ENCODE data around the gene SH3GL3.

SH3GL3 gene

DNA sequence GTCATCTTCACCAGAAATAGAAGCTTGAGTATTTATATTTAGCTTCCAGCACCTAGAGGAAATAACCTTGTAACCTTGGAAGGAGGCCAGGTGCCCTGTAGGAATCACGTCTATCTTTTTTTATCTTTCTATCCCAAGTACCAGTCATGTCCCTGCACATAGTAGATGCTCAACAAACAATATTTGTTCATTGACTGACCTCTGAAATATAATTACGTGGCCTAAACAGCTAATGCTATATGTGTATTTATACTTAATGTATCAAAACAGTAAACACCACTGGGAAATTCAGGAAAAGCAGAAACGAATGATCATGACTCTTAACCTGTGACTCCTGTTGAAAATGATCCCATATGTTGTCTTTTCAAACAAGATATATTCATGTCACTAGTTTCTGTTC lies 108.9 kb downstream of the SH3GL3 start:
- no peak overlapping the region for H3K4me3 ChIP-seq (ENCODE audit: low read depth, low read length)
- H3K9me3 ChIP-seq (ENCODE audit: control insufficient read depth, insufficient read depth, low read length) = no peaks in the 10 kb centered on the region
- H3K9ac ChIP-seq (ENCODE audit: low read depth, low read length) = no peak overlapping the region
- no peaks in the 10 kb centered on the region for H3K4me1 ChIP-seq (ENCODE audit: control insufficient read depth, insufficient read depth, low read length)
- H3K36me3 ChIP-seq (ENCODE audit: control insufficient read depth, insufficient read depth, low read length) = no peaks in the 10 kb centered on the region
- H3K27me3 ChIP-seq (ENCODE audit: control insufficient read depth, insufficient read depth, low read length) = no peaks in the 10 kb centered on the region

DNA sequence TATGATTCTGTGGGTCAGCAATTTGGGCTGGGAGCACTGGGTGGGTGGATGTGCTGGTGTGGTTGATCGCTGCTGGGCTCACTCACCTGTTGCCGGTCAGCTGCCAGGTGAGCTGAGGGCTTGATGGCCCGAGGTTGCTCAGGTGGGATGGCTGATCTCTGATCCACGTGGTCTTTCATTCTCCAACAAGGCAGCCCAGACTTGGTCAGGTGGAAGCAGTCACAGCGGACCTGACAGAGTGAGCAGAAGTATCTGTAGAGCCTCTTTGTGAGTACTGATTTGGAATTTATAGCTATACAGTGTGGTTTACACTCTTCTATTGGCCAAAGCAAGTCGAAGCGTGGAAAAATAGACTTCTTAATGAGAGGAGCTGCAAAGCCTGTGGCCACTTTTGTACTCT lies 109.6 kb downstream of the SH3GL3 start:
- Histone ChIP-seq H3K9me3 (ENCODE audit: control insufficient read depth, insufficient read depth, low read length) (no peaks in the 10 kb centered on the region), H3K4me3 (ENCODE audit: low read depth, low read length) (no peak overlapping the region), H3K4me1 (ENCODE audit: control insufficient read depth, insufficient read depth, low read length) (no peaks in the 10 kb centered on the region), H3K27me3 (ENCODE audit: control insufficient read depth, insufficient read depth, low read length) (no peaks in the 10 kb centered on the region), H3K9ac (ENCODE audit: low read depth, low read length) (no peak overlapping the region), H3K36me3 (ENCODE audit: control insufficient read depth, insufficient read depth, low read length) (no peaks in the 10 kb centered on the region)

DNA sequence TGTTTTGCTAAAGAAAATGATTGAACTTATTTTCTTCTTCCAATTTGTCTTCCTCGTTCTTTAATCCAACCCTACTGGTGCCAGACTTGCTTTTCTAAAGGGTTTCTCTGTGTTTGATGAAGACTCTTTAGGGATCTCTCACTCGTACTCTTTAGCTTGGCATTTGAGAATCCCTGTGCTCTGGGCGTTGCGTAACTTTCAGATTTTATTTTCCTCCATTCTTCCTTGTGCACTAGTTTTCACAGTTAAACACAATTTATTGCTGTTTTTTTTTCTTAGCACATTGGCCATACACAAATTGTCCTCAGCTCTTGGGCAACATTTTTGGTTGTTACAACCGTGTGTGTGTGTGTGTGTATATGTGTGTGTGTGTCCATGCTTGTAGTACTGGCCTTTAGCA lies 111.0 kb downstream of the SH3GL3 start:
- Histone ChIP-seq H3K9ac (ENCODE audit: low read depth, low read length) (no peak overlapping the region), H3K4me1 (ENCODE audit: control insufficient read depth, insufficient read depth, low read length) (no peaks in the 10 kb centered on the region), H3K27me3 (ENCODE audit: control insufficient read depth, insufficient read depth, low read length) (no peaks in the 10 kb centered on the region), H3K36me3 (ENCODE audit: control insufficient read depth, insufficient read depth, low read length) (no peaks in the 10 kb centered on the region), H3K9me3 (ENCODE audit: control insufficient read depth, insufficient read depth, low read length) (no peaks in the 10 kb centered on the region), H3K4me3 (ENCODE audit: low read depth, low read length) (no peak overlapping the region)

DNA sequence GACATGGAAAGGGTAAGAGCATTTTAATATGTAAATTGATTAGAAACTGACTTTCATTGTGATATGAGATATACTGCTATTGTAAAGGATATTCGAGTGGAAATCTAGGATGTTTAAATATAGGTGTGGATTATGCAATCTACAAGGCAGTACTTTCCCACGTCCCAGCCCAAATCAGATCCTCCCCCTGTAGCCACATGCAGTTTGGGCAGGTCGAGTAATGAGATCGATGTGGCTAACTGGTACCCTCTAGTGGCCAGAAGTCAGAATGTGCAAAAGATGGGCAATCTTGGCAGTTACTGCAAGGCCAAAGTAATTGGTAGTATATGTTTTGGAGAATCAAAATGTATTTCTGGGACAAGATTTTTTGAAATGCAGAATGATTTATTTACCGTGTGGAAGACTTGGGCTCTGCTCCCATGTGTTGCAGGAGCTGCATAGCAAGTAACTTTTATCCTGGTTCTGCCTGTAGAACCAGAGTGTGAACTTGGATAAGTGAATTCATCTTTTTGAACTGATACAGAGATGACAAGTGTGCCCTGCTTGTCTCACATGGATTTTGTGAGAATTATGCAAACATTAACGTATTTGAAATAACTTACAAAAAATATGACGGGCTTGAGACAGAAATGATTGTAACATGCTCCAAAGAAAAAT lies 112.3 kb downstream of the SH3GL3 start:
- Histone ChIP-seq H3K4me3 (ENCODE audit: low read depth, low read length) (no peak overlapping the region), H3K9ac (ENCODE audit: low read depth, low read length) (no peak overlapping the region), H3K36me3 (ENCODE audit: control insufficient read depth, insufficient read depth, low read length) (no peaks in the 10 kb centered on the region), H3K4me1 (ENCODE audit: control insufficient read depth, insufficient read depth, low read length) (no peaks in the 10 kb centered on the region), H3K9me3 (ENCODE audit: control insufficient read depth, insufficient read depth, low read length) (no peaks in the 10 kb centered on the region), H3K27me3 (ENCODE audit: control insufficient read depth, insufficient read depth, low read length) (no peaks in the 10 kb centered on the region)

DNA sequence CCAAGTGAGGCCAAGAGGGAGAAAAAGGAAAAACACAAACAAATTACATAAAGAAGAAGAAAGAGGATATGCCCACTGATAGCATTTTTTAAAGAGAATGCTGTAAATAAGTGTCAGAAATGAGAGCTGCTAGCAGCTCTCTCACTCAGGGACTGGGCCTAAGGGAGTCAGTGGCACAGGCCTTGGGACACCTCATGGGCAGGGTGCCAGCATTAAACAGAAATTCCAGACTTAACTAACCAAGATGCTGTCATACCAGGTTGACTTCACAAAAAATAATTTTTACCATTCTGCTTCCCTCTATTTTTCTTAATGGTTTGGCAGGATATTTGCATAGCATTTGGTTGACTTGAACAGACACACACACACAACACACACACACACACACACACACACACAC lies 114.5 kb downstream of the SH3GL3 start:
- no peaks in the 10 kb centered on the region for H3K27me3 ChIP-seq (ENCODE audit: control insufficient read depth, insufficient read depth, low read length)
- no peaks in the 10 kb centered on the region for H3K36me3 ChIP-seq (ENCODE audit: control insufficient read depth, insufficient read depth, low read length)
- H3K4me3 ChIP-seq (ENCODE audit: low read depth, low read length) = no peak overlapping the region
- no peak overlapping the region for H3K9ac ChIP-seq (ENCODE audit: low read depth, low read length)
- no peaks in the 10 kb centered on the region for H3K4me1 ChIP-seq (ENCODE audit: control insufficient read depth, insufficient read depth, low read length)
- H3K9me3 ChIP-seq (ENCODE audit: control insufficient read depth, insufficient read depth, low read length) = no peaks in the 10 kb centered on the region

DNA sequence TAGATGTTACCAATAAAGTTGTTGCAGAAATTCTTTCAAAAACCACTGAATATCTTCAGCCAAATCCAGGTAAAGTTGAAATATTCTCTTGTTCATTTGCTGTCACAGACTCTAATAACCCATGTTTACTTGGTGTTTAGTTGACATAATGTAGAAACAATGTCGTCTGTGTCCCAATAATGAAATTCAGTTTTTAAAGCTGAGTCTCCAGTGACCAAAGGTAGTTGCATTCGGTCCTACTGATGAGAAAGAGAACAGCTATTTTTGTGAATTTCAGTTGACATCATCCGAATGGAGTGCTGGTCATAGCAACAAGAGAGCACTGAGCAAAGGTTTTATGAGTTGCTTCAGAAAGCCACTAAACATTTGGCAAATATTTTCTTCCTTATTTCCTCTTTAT lies 118.0 kb downstream of the SH3GL3 start:
- Histone ChIP-seq H3K4me3 (ENCODE audit: low read depth, low read length) (no peak overlapping the region), H3K36me3 (ENCODE audit: control insufficient read depth, insufficient read depth, low read length) (no peaks in the 10 kb centered on the region), H3K9me3 (ENCODE audit: control insufficient read depth, insufficient read depth, low read length) (no peaks in the 10 kb centered on the region), H3K27me3 (ENCODE audit: control insufficient read depth, insufficient read depth, low read length) (no peaks in the 10 kb centered on the region), H3K9ac (ENCODE audit: low read depth, low read length) (no peak overlapping the region), H3K4me1 (ENCODE audit: control insufficient read depth, insufficient read depth, low read length) (no peaks in the 10 kb centered on the region)

DNA sequence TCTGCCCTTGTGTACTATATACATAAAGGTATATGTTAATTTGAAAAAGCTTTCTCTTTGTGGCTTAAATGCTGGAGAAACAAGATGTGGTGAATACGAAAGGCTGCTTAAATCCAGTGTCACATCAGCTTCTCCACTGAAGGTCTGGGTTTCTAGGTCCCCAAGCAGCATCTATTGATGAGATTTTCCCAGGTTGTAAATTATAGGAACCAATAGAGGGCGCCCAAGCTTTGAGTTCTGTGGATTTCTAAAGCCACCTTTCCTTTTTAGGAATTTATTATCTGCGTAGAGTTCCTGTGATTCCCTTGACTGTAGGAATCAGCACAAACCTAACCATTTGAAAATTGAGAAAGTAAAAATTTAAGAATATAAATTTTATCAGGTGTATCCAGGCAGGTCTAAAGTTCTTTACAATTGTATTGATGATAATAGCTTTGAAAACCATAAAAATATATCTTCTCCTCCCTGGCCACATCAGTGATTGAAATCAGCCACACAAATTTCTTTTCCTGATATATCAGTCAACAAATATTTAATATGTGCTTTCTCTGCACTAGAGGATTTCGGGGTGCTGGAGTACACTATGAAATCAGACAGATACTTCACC lies 118.5 kb downstream of the SH3GL3 start:
- Histone ChIP-seq H3K9ac (ENCODE audit: low read depth, low read length) (no peak overlapping the region), H3K9me3 (ENCODE audit: control insufficient read depth, insufficient read depth, low read length) (no peaks in the 10 kb centered on the region), H3K27me3 (ENCODE audit: control insufficient read depth, insufficient read depth, low read length) (no peaks in the 10 kb centered on the region), H3K4me3 (ENCODE audit: low read depth, low read length) (no peak overlapping the region), H3K4me1 (ENCODE audit: control insufficient read depth, insufficient read depth, low read length) (no peaks in the 10 kb centered on the region), H3K36me3 (ENCODE audit: control insufficient read depth, insufficient read depth, low read length) (no peaks in the 10 kb centered on the region)

DNA sequence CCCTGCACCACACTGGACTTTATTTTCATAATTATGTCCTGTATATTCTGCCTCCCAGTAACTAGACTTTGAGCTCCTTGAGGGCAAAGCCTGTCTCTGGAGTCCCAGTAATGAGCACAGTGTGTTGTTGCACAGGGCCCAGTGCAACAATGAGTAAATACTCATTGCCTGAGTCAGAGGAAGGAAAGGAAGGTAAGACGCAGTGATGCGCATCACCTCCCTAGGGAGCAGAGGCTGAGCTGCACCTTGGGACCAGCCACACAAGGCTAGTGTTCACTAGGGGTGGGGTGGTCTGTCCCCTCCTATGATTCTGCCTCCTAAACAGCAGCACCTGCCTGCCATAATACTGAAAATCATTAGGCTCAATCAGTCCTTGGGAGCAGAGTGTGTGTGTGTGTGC lies 120.2 kb downstream of the SH3GL3 start:
- Histone ChIP-seq H3K4me1 (ENCODE audit: control insufficient read depth, insufficient read depth, low read length) (no peaks in the 10 kb centered on the region), H3K9me3 (ENCODE audit: control insufficient read depth, insufficient read depth, low read length) (no peaks in the 10 kb centered on the region), H3K4me3 (ENCODE audit: low read depth, low read length) (no peak overlapping the region), H3K27me3 (ENCODE audit: control insufficient read depth, insufficient read depth, low read length) (no peaks in the 10 kb centered on the region), H3K36me3 (ENCODE audit: control insufficient read depth, insufficient read depth, low read length) (no peaks in the 10 kb centered on the region), H3K9ac (ENCODE audit: low read depth, low read length) (no peak overlapping the region)

DNA sequence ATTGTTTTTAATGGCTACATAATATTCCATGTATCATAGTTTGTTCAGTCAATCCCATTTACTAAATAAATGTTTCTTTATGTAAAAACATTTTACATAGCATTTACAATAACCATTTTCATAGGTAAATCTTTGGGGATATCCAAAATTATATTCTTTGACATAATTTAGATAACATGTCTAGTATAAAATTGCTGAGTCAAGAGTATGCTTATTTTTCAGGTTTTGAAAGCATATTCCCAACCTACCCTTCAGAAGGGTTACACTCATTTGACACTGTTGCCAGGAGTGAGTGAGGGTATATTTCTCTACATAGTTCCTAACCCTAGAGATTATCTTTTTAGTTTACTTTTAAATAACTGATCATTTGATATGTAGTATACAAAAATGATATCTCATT lies 122.2 kb downstream of the SH3GL3 start:
- Histone ChIP-seq H3K9ac (ENCODE audit: low read depth, low read length) (no peak overlapping the region), H3K4me1 (ENCODE audit: control insufficient read depth, insufficient read depth, low read length) (no peaks in the 10 kb centered on the region), H3K36me3 (ENCODE audit: control insufficient read depth, insufficient read depth, low read length) (no peaks in the 10 kb centered on the region)

DNA sequence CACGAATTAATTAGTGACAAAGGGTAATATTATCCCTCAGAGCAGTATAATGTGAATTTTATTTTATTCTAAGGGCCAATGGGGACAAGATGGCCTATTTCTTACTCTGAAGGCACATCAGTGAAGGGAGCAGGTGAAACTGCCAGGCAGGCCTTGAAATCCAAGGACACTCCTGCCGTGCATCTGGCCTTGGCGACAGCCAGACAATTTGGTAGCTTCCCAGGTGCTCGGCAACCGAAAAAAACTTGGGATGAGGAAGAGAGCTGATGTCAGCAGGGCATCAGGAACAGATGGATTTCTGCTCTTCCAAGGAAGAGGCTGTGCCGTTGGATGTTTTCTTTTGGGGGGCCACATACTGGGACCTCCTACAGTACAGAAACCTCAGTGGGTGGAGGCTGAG lies 123.6 kb downstream of the SH3GL3 start:
- no peak overlapping the region for H3K4me3 ChIP-seq (ENCODE audit: low read depth, low read length)
- no peak overlapping the region for H3K9ac ChIP-seq (ENCODE audit: low read depth, low read length)
- no peaks in the 10 kb centered on the region for H3K36me3 ChIP-seq (ENCODE audit: control insufficient read depth, insufficient read depth, low read length)
- H3K4me1 ChIP-seq (ENCODE audit: control insufficient read depth, insufficient read depth, low read length) = no peaks in the 10 kb centered on the region
- no peaks in the 10 kb centered on the region for H3K9me3 ChIP-seq (ENCODE audit: control insufficient read depth, insufficient read depth, low read length)
- H3K27me3 ChIP-seq (ENCODE audit: control insufficient read depth, insufficient read depth, low read length) = no peaks in the 10 kb centered on the region

More for the DNA sequence above, 122.2 kb downstream of the SH3GL3 start:
- H3K9me3 ChIP-seq (ENCODE audit: control insufficient read depth, insufficient read depth, low read length) = no peaks in the 10 kb centered on the region
- no peaks in the 10 kb centered on the region for H3K27me3 ChIP-seq (ENCODE audit: control insufficient read depth, insufficient read depth, low read length)
- no peak overlapping the region for H3K4me3 ChIP-seq (ENCODE audit: low read depth, low read length)

DNA sequence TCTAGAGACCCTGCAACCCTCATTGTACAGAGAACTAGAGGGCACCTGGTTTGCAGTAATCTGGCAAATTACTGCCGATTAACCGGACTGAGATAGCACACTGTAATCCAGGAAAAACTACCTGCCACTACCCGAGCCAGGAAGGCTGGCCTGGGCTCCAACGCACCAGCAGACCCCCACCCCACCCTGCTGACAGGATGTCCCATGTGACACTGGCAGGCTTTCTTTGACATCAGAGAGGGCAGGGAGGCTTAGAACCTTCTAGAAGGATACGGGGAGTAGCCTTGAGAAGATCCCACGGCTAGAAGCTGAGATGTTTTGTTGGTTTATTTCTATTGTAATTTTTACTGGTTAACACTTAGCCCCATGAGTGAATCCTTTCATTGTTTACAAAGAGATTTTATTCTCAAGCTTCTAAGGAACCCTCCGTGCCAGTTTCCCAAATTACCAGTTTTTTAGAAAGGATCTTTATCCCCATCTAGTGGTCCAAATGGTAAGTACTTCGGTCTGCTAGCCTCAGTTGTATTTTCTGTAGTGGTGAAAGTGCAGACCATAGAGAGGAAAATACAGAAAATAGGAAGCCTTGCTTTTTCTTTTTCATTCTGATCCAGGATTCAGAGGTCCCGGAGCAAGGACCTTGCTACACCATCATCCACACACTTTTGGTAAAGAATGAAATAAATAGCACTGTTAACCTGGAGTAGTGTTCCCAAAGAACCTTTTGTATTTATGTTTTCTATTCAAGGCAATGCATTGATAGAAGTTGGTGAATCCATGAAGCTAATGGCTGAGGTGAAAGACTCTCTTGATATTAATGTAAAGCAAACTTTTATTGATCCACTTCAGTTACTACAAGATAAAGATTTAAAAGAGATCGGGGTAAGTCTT lies 124.9 kb downstream of the SH3GL3 start:
- Histone ChIP-seq H3K4me1 (ENCODE audit: control insufficient read depth, insufficient read depth, low read length) (no peaks in the 10 kb centered on the region), H3K36me3 (ENCODE audit: control insufficient read depth, insufficient read depth, low read length) (no peaks in the 10 kb centered on the region), H3K9me3 (ENCODE audit: control insufficient read depth, insufficient read depth, low read length) (no peaks in the 10 kb centered on the region), H3K4me3 (ENCODE audit: low read depth, low read length) (no peak overlapping the region), H3K9ac (ENCODE audit: low read depth, low read length) (no peak overlapping the region), H3K27me3 (ENCODE audit: control insufficient read depth, insufficient read depth, low read length) (no peaks in the 10 kb centered on the region)

DNA sequence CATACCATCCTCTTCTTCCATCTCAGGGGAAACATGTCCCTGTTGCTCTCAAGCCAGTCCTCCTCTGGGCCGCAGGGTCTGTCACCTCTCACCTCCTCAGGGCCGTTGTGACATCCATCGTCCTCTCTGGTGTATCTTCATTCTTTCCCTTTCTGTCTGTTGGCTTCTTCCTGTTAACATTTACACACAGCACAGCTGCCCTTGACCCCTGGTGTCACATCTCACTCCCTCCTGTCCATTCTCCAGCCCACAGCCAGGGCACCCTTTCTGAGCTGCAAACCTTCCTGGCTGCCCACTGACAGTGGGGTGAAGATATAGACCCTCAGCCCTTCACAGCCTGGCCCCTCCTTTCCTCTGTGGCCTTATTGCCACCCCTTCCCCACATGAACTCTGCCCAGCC lies 127.2 kb downstream of the SH3GL3 start:
- Histone ChIP-seq H3K9me3 (ENCODE audit: control insufficient read depth, insufficient read depth, low read length) (no peaks in the 10 kb centered on the region), H3K27me3 (ENCODE audit: control insufficient read depth, insufficient read depth, low read length) (no peaks in the 10 kb centered on the region), H3K9ac (ENCODE audit: low read depth, low read length) (no peak overlapping the region), H3K36me3 (ENCODE audit: control insufficient read depth, insufficient read depth, low read length) (no peaks in the 10 kb centered on the region), H3K4me1 (ENCODE audit: control insufficient read depth, insufficient read depth, low read length) (no peaks in the 10 kb centered on the region), H3K4me3 (ENCODE audit: low read depth, low read length) (no peak overlapping the region)

All from iPS-15b (cell line).